Measurements from ENCODE around the gene OOSP3. TPM values are rescaled to one million over a fixed set of nuclear protein-coding genes. Genes with fewer than 3 reads are reported as not detected.

The OOSP3 gene
- total RNA-seq, 1 experiment from 2014 or later, result not detected

DNA sequence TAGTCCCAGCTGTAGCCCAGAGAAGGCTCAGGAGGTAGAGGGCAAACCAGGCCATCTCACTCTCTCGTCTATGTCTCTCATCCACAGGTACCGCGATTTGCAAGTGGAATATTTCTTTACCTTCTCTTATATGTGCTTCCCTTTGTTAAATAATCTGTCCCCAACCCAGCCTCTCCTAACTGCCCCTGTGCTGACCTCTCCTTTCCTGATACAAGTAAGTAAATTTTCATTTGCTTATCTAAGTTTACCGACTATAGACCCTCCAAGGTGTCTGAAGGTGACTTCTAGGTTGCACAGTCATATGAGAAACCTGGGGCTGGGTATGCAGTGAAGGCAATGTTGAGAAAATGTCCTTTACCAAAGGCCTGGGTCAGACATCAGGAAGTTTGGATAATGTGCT, 33.2 kb upstream of the OOSP3 start, which contains the start of gene CBLIF:
Gene CBLIF, minus strand, starts transcription at position 101 of the 400 bp plus-strand sequence. Its CDS starts 46 bp downstream, at position 55.
- H3K4me1 ChIP-seq (ENCODE audit: control insufficient read depth in 1 of 2, insufficient read depth in 2 of 2, low read length in 2 of 2), result no peaks in the 10 kb centered on the region
- H3K79me2 ChIP-seq (ENCODE audit: insufficient read depth, low read length), result no peaks in the 10 kb centered on the region
- H3K9me2 ChIP-seq (ENCODE audit: insufficient read depth), result no peaks in the 10 kb centered on the region
- no TSS peak for BruUV-seq (replicated peaks)
- intact Hi-C loops (cut with micrococcal nuclease), result no loop called here
- TF ChIP-seq ZFX (IDR thresholded peaks at IDR 0.05), result no peak
- TF ChIP-seq ZNF274 (IDR thresholded peaks at IDR 0.05; ENCODE audit: low read depth, low read length), result no peak
- no peak for TF ChIP-seq FOSL1 (IDR thresholded peaks at IDR 0.05; ENCODE audit: low read depth)
- TF ChIP-seq, protein P1, sequence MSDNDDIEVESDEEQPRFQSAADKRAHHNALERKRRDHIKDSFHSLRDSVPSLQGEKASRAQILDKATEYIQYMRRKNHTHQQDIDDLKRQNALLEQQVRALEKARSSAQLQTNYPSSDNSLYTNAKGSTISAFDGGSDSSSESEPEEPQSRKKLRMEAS (IDR thresholded peaks at IDR 0.05), result no peak
- no peak within 1 kb of the TSS for H3K4me3 ChIP-seq (replicated peaks in 1 of 2; ENCODE audit: low read depth in 1 of 2, low read length in 2 of 2)
- H4K20me1 ChIP-seq (ENCODE audit: insufficient read depth), result no peaks in the 10 kb centered on the region
- H3K27ac ChIP-seq (ENCODE audit: low read depth, low read length), result no peak within 1 kb of the TSS
- RAD21 ChIA-PET (ENCODE audit: low non-redundant PET in 1 of 2, low total read pairs in 2 of 2, uncharacterized antibody in 2 of 2, unreplicated experiment in 2 of 2), result no interaction called here
- no peaks in the 10 kb centered on the region for H3K36me3 ChIP-seq (ENCODE audit: control insufficient read depth in 1 of 2, insufficient read depth in 2 of 2, low read length in 2 of 2)
- POLR2A ChIA-PET, result no interaction called here
- no peak within 1 kb of the TSS for H2AFZ ChIP-seq (ENCODE audit: low read depth, low read length, poor library complexity, severe bottlenecking)
- ATAC-seq (no peak), DNase-seq (ENCODE audit: low read depth, low spot score) (no peak)
- no peaks in the 10 kb centered on the region for H3K9me3 ChIP-seq (ENCODE audit: control insufficient read depth in 1 of 2, insufficient read depth in 1 of 2, low read depth in 1 of 2, low read length in 2 of 2)
- CTCF ChIA-PET, result interaction anchor here (1.3 kb wide), 1 partner anchor 73 kb away, joined by 4 read pairs; no protein-coding TSS in a partner anchor
- no peak within 1 kb of the TSS for H3K4me2 ChIP-seq (ENCODE audit: low read length)
- no peaks in the 10 kb centered on the region for H3K27me3 ChIP-seq (ENCODE audit: insufficient read depth, low read length)
- no peak within 1 kb of the TSS for H3K9ac ChIP-seq (ENCODE audit: low read length)

DNA sequence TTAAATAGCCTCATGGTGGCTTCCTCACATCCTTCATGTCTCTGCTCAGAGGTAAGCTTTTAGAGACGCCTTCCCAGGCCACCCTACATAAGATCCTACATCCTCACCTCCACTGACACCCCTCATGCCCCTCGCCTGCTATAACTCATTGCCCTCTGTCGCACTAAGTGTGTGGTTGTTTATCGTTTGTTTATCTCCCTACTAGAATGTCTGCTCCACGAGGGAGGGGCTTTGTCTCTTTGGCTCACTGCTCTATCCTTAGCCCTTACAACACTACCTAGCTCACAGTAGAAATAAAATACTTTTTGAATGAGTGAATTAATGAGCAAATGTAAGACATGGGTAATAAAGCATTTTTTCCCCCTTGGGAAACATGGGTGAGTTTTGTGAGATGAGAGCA, 32.0 kb upstream of the OOSP3 start:
- Histone ChIP-seq H3K9me3 (ENCODE audit: control insufficient read depth in 1 of 2, insufficient read depth in 1 of 2, low read depth in 1 of 2, low read length in 2 of 2) (no peaks in the 10 kb centered on the region), H3K79me2 (ENCODE audit: insufficient read depth, low read length) (no peaks in the 10 kb centered on the region), H3K4me3 (replicated peaks in 1 of 2; ENCODE audit: low read depth in 1 of 2, low read length in 2 of 2) (no peak overlapping the region), H3K27ac (ENCODE audit: low read depth, low read length) (no peak overlapping the region), H3K9me2 (ENCODE audit: insufficient read depth) (no peaks in the 10 kb centered on the region), H3K4me2 (ENCODE audit: low read length) (no peak overlapping the region), H3K27me3 (ENCODE audit: insufficient read depth, low read length) (no peaks in the 10 kb centered on the region), H2AFZ (ENCODE audit: low read depth, low read length, poor library complexity, severe bottlenecking) (no peak overlapping the region), H3K36me3 (ENCODE audit: control insufficient read depth in 1 of 2, insufficient read depth in 2 of 2, low read length in 2 of 2) (no peaks in the 10 kb centered on the region), H3K9ac (ENCODE audit: low read length) (no peak overlapping the region), H4K20me1 (ENCODE audit: insufficient read depth) (no peaks in the 10 kb centered on the region), H3K4me1 (ENCODE audit: control insufficient read depth in 1 of 2, insufficient read depth in 2 of 2, low read length in 2 of 2) (no peaks in the 10 kb centered on the region)
- ChIA-PET CTCF (interaction anchor here (1.3 kb wide), 1 partner anchor 72 kb away, joined by 4 read pairs; no protein-coding TSS in a partner anchor), POLR2A (no interaction called here), RAD21 (ENCODE audit: low non-redundant PET in 1 of 2, low total read pairs in 2 of 2, uncharacterized antibody in 2 of 2, unreplicated experiment in 2 of 2) (no interaction called here)
- no peak for TF ChIP-seq CEBPB (IDR thresholded peaks at IDR 0.05; ENCODE audit: low read depth)
- ATAC-seq (no peak), DNase-seq (ENCODE audit: low read depth, low spot score) (no peak)
- no TSS peak for BruUV-seq (replicated peaks)
- intact Hi-C loops (cut with micrococcal nuclease), result no loop called here
